ENCODE results near the gene TUBB8B.
"Not testable (repeated sequence)": the region's sequence is repeated elsewhere in the genome, so short reads cannot be mapped to it uniquely, and the experiment has no call there.

- not testable (repeated sequence) for TF ChIP-seq CTCF (IDR thresholded peaks at IDR 0.05; ENCODE audit: poor library complexity); EZH2 (IDR thresholded peaks at IDR 0.05; ENCODE audit: borderline replicate concordance); EZH2phosphoT487 (IDR thresholded peaks at IDR 0.05; ENCODE audit: low read depth, severe bottlenecking, unreplicated experiment)
Observed at GRCh38 chr18:48696-49095, 719 bp downstream of the TUBB8B start.
